IPS-18a (cell line): Measurements from ENCODE around the gene PTH1R.

Experiments used
- H3K27ac ChIP-seq: one replicate; pipeline ENCODE4 v1.5.1; 2013; ENCODE audit warnings: low read length
- H3K27me3 ChIP-seq: one replicate; pipeline ENCODE4 v1.6.1; 2013; ENCODE audit warnings: mild to moderate bottlenecking, low read length; ENCODE audit not compliant: control insufficient read depth, insufficient read depth
- H3K36me3 ChIP-seq: one replicate; pipeline ENCODE4 v1.6.1; 2013; ENCODE audit warnings: low read depth, low read length; ENCODE audit not compliant: control insufficient read depth
- H3K4me1 ChIP-seq: one replicate; pipeline ENCODE4 v1.6.1; 2013; ENCODE audit warnings: low read depth, low read length; ENCODE audit not compliant: control insufficient read depth
- H3K4me3 ChIP-seq: one replicate; pipeline ENCODE4 v1.5.1; 2013; ENCODE audit warnings: low read length
- H3K9ac ChIP-seq: one replicate; pipeline ENCODE4 v1.6.1; 2013; ENCODE audit warnings: mild to moderate bottlenecking, low read length, moderate library complexity
- H3K9me3 ChIP-seq: one replicate; pipeline ENCODE4 v1.6.1; 2013; ENCODE audit warnings: low read depth, low read length; ENCODE audit not compliant: control insufficient read depth

The PTH1R gene

GRCh38 chr3:46844397-46844796, 33.1 kb upstream of the PTH1R start:
- peaks cover 4% of the 10 kb centered on the region for H3K9me3 ChIP-seq
- no peak overlapping the region for H3K27ac ChIP-seq
- peaks cover 4% of the 10 kb centered on the region for H3K4me1 ChIP-seq
- peaks cover 7% of the 10 kb centered on the region for H3K27me3 ChIP-seq
- no peaks in the 10 kb centered on the region for H3K36me3 ChIP-seq
- H3K4me3 ChIP-seq: no peak overlapping the region
- H3K9ac ChIP-seq: no peak overlapping the region

- peaks cover 4% of the 10 kb centered on the region for H3K4me1 ChIP-seq
- no peak overlapping the region for H3K27ac ChIP-seq
- H3K36me3 ChIP-seq: no peaks in the 10 kb centered on the region
- H3K9me3 ChIP-seq: peaks cover 4% of the 10 kb centered on the region
- no peak overlapping the region for H3K9ac ChIP-seq
- peaks cover 7% of the 10 kb centered on the region for H3K27me3 ChIP-seq
- H3K4me3 ChIP-seq: peak overlapping the region; percentile 37
Observed at GRCh38 chr3:46844881-46845312, 32.6 kb upstream of the PTH1R start.

- no peak overlapping the region for H3K27ac ChIP-seq
- no peaks in the 10 kb centered on the region for H3K36me3 ChIP-seq
- H3K9me3 ChIP-seq: peaks cover 4% of the 10 kb centered on the region
- H3K27me3 ChIP-seq: peaks cover 7% of the 10 kb centered on the region
- peak overlapping the region; percentile 37 for H3K4me3 ChIP-seq
- no peak overlapping the region for H3K9ac ChIP-seq
- H3K4me1 ChIP-seq: peaks cover 4% of the 10 kb centered on the region
Observed at GRCh38 chr3:46845397-46845859, 32.1 kb upstream of the PTH1R start.

- H3K4me3 ChIP-seq: peak overlapping the region; percentile 37
- no peaks in the 10 kb centered on the region for H3K36me3 ChIP-seq
- H3K9ac ChIP-seq: no peak overlapping the region
- peaks cover 4% of the 10 kb centered on the region for H3K9me3 ChIP-seq
- H3K27ac ChIP-seq: no peak overlapping the region
- peaks cover 7% of the 10 kb centered on the region for H3K27me3 ChIP-seq
- peaks cover 4% of the 10 kb centered on the region for H3K4me1 ChIP-seq
Observed at GRCh38 chr3:46845860-46846623, 31.5 kb upstream of the PTH1R start.

- Histone ChIP-seq H3K4me3 (peak overlapping the region; percentile 13), H3K9ac (no peak overlapping the region), H3K36me3 (no peaks in the 10 kb centered on the region), H3K4me1 (peaks cover 4% of the 10 kb centered on the region), H3K27me3 (peaks cover 7% of the 10 kb centered on the region), H3K9me3 (no peaks in the 10 kb centered on the region), H3K27ac (no peak overlapping the region)
Observed at GRCh38 chr3:46846624-46847542, 30.6 kb upstream of the PTH1R start.

GRCh38 chr3:46847744-46848143, 29.8 kb upstream of the PTH1R start:
- no peaks in the 10 kb centered on the region for H3K36me3 ChIP-seq
- H3K4me3 ChIP-seq: no peak overlapping the region
- peaks cover 4% of the 10 kb centered on the region for H3K4me1 ChIP-seq
- no peak overlapping the region for H3K27ac ChIP-seq
- H3K9me3 ChIP-seq: no peaks in the 10 kb centered on the region
- peaks cover 7% of the 10 kb centered on the region for H3K27me3 ChIP-seq
- H3K9ac ChIP-seq: no peak overlapping the region

GRCh38 chr3:46848271-46849044, 29.1 kb upstream of the PTH1R start:
- peaks cover 4% of the 10 kb centered on the region for H3K4me1 ChIP-seq
- no peaks in the 10 kb centered on the region for H3K36me3 ChIP-seq
- no peak overlapping the region for H3K9ac ChIP-seq
- no peak overlapping the region for H3K27ac ChIP-seq
- no peaks in the 10 kb centered on the region for H3K9me3 ChIP-seq
- H3K4me3 ChIP-seq: no peak overlapping the region
- peaks cover 7% of the 10 kb centered on the region for H3K27me3 ChIP-seq

- H3K27ac ChIP-seq: no peak overlapping the region
- H3K9me3 ChIP-seq: no peaks in the 10 kb centered on the region
- H3K4me3 ChIP-seq: no peak overlapping the region
Observed at GRCh38 chr3:46849045-46849631, 28.4 kb upstream of the PTH1R start.

GRCh38 chr3:46849686-46850467, 27.6 kb upstream of the PTH1R start:
- Histone ChIP-seq H3K36me3 (no peaks in the 10 kb centered on the region), H3K4me1 (peaks cover 4% of the 10 kb centered on the region), H3K9ac (no peak overlapping the region), H3K4me3 (no peak overlapping the region), H3K27me3 (peaks cover 7% of the 10 kb centered on the region), H3K9me3 (no peaks in the 10 kb centered on the region), H3K27ac (no peak overlapping the region)

More at GRCh38 chr3:46849045-46849631, 28.4 kb upstream of the PTH1R start:
- Histone ChIP-seq H3K4me1 (peaks cover 4% of the 10 kb centered on the region), H3K36me3 (no peaks in the 10 kb centered on the region), H3K9ac (no peak overlapping the region), H3K27me3 (peaks cover 7% of the 10 kb centered on the region)

- Histone ChIP-seq H3K9me3 (no peaks in the 10 kb centered on the region), H3K27ac (no peak overlapping the region), H3K4me3 (no peak overlapping the region), H3K9ac (no peak overlapping the region), H3K27me3 (peaks cover 7% of the 10 kb centered on the region), H3K4me1 (no peaks in the 10 kb centered on the region), H3K36me3 (no peaks in the 10 kb centered on the region)
Observed at GRCh38 chr3:46850468-46850779, 27.1 kb upstream of the PTH1R start.
